Measurements from ENCODE around the gene THBS2.
"Not testable (repeated sequence)": the region's sequence is repeated elsewhere in the genome, so short reads cannot be mapped to it uniquely, and the experiment has no call there.

Gene THBS2

DNA sequence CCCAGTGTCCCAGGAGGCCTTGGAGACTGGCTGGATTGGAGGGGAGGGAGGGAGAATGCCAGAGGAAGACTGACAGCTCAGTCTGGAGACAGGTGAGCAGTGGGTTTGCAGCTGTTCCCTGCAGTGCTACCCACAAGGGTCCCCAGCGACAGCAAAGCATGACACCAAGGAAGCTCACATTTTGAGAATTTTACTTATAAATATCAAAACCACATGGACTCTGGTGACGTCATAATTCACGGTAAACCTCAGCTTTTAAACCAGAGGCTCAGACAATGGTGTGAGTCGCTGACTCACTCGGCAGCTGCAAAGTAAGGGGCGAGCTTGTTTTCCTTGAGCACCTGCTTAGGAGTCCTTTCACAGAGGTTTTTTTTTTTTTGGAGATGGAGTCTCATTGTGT is 65.2 kb downstream of the THBS2 start:
- no peak overlapping the region for H3K4me3 Mint-ChIP-seq
- H3K36me3 Mint-ChIP-seq (ENCODE audit: low read depth): no peaks in the 10 kb centered on the region
- no peaks in the 10 kb centered on the region for H3K4me1 Mint-ChIP-seq (ENCODE audit: low read depth)
- no peaks in the 10 kb centered on the region for H3K9me3 Mint-ChIP-seq
- no peak overlapping the region for H3K27ac Mint-ChIP-seq
- no peaks in the 10 kb centered on the region for H3K27me3 Mint-ChIP-seq (ENCODE audit: low read depth)

DNA sequence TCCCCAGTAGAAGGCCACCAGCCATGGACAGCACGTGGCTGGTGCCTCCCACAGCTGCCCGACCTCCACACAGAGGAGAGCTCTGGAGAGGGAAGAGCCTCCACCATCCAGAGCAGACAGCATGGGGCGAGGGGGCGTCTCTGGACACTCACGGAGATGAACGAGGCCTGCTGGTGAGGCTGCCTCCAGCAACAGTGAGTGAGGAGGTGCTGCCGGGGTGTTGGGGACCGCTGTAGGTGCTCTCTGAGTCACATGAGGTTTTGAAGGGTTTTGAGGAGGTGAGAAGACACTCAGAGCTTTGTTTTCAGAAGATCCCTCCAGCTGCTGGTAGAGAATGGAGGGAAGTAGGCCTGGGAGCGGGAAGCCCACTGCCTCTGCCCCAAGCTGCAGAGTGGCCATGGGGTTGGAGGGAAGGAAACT is 65.6 kb downstream of the THBS2 start:
- H3K36me3 Mint-ChIP-seq (ENCODE audit: low read depth): no peaks in the 10 kb centered on the region
- H3K4me3 Mint-ChIP-seq: no peak overlapping the region
- H3K27me3 Mint-ChIP-seq (ENCODE audit: low read depth): no peaks in the 10 kb centered on the region
- no peak overlapping the region for H3K27ac Mint-ChIP-seq
- no peaks in the 10 kb centered on the region for H3K4me1 Mint-ChIP-seq (ENCODE audit: low read depth)
- no peaks in the 10 kb centered on the region for H3K9me3 Mint-ChIP-seq

GRCh38 chr6:169186496-169187169 is 67.0 kb downstream of the THBS2 start:
- no peaks in the 10 kb centered on the region for H3K9me3 Mint-ChIP-seq

DNA sequence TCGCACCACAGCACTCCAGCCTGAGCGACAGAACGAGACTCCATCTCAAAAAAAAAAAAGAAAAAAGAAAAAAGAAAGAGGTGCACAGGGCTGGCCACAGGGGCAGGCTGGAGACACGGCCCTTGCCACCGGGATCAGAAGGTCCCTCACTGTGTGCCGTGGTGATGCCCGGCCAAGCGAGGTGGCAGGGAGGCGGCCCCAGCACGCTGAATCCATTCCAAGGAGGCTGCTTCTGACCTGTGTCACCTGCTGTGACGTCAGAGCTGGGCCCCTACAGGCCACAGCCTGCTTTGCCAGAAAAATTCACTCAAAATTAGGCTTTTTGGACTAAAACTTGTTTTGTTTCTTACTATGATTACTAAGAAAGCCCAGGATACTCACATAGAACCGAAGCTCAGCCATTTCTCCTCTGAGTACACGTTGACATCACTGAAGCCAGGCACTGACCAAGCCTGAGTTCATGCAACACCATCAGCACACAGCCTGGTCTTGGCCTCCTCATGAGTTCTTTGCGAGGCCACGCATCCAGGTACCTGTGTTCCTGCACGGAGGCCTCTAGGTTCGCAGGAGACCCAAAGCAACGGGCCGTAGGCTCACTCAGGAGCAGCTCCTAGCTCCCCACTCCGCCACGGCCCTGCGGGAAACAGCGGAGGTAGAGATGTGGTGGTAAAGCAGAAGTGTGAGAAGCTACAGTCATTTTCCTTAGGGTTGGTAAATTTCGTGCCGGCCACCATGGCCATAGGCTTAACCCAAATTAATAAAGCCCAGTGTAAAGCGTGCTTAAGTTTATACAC is 67.8 kb downstream of the THBS2 start:
- H3K36me3 Mint-ChIP-seq (ENCODE audit: low read depth): no peaks in the 10 kb centered on the region
- H3K27me3 Mint-ChIP-seq (ENCODE audit: low read depth): no peaks in the 10 kb centered on the region
- H3K4me1 Mint-ChIP-seq (ENCODE audit: low read depth): no peaks in the 10 kb centered on the region
- no peak overlapping the region for H3K4me3 Mint-ChIP-seq
- H3K9me3 Mint-ChIP-seq: no peaks in the 10 kb centered on the region
- H3K27ac Mint-ChIP-seq: no peak overlapping the region

More at GRCh38 chr6:169186496-169187169, 67.0 kb downstream of the THBS2 start:
- no peak overlapping the region for H3K27ac Mint-ChIP-seq
- H3K4me3 Mint-ChIP-seq: no peak overlapping the region
- no peaks in the 10 kb centered on the region for H3K27me3 Mint-ChIP-seq (ENCODE audit: low read depth)
- no peaks in the 10 kb centered on the region for H3K36me3 Mint-ChIP-seq (ENCODE audit: low read depth)
- no peaks in the 10 kb centered on the region for H3K4me1 Mint-ChIP-seq (ENCODE audit: low read depth)

- Mint-ChIP-seq H3K27ac (no peak overlapping the region), H3K36me3 (ENCODE audit: low read depth) (no peaks in the 10 kb centered on the region), H3K4me3 (no peak overlapping the region), H3K27me3 (ENCODE audit: low read depth) (no peaks in the 10 kb centered on the region), H3K4me1 (ENCODE audit: low read depth) (no peaks in the 10 kb centered on the region), H3K9me3 (no peaks in the 10 kb centered on the region)
These were observed 68.6 kb downstream of the THBS2 start for GRCh38 chr6:169185011-169185521.

GRCh38 chr6:169184419-169184818 is 69.2 kb downstream of the THBS2 start:
- Mint-ChIP-seq H3K27ac (no peak overlapping the region), H3K4me3 (no peak overlapping the region), H3K9me3 (no peaks in the 10 kb centered on the region), H3K36me3 (ENCODE audit: low read depth) (no peaks in the 10 kb centered on the region), H3K4me1 (ENCODE audit: low read depth) (no peaks in the 10 kb centered on the region), H3K27me3 (ENCODE audit: low read depth) (no peaks in the 10 kb centered on the region)

GRCh38 chr6:169183233-169183632 is 70.4 kb downstream of the THBS2 start:
- no peaks in the 10 kb centered on the region for H3K27me3 Mint-ChIP-seq (ENCODE audit: low read depth)
- H3K36me3 Mint-ChIP-seq (ENCODE audit: low read depth): no peaks in the 10 kb centered on the region
- H3K27ac Mint-ChIP-seq: no peak overlapping the region
- no peaks in the 10 kb centered on the region for H3K4me1 Mint-ChIP-seq (ENCODE audit: low read depth)
- H3K9me3 Mint-ChIP-seq: no peaks in the 10 kb centered on the region
- H3K4me3 Mint-ChIP-seq: no peak overlapping the region

GRCh38 chr6:169179831-169180230 is 73.8 kb downstream of the THBS2 start:
- not testable (repeated sequence) for H3K27me3 Mint-ChIP-seq (ENCODE audit: low read depth); H3K36me3 Mint-ChIP-seq (ENCODE audit: low read depth); H3K9me3 Mint-ChIP-seq; H3K4me1 Mint-ChIP-seq (ENCODE audit: low read depth); H3K27ac Mint-ChIP-seq; H3K4me3 Mint-ChIP-seq

DNA sequence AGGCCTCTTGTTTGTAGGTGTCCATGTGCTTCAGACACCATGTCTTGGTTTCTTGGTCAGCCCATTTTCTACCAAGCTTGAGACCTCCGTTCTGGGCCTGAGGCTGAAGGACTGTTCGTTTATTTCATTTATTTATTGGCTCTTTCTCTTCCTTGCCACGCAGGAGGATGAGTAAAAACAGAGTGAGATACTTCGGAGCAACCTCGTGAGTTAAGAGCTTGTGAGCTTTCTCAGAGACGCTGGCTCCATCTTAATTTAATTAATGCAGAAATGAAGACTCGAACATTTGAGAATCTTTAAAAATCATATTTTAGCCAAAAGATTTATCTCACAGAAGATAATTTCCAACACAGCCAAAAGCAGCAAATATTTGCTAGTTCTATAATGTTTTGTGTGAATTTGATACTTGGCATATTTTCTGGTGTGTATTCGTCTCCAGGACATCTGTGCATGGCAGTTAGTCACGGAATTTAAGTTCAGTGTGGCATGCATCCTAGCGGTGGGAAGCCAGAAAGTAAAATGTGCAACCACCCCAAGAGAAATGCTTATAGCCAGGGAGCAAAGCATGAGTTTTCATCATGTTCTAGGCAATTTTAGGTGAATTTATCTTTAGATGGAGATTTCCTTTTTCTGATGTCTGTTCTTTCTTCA is 76.0 kb downstream of the THBS2 start:
- H3K27me3 Mint-ChIP-seq (ENCODE audit: low read depth): no peaks in the 10 kb centered on the region
- H3K36me3 Mint-ChIP-seq (ENCODE audit: low read depth): no peaks in the 10 kb centered on the region
- H3K9me3 Mint-ChIP-seq: no peaks in the 10 kb centered on the region
- no peak overlapping the region for H3K4me3 Mint-ChIP-seq
- H3K27ac Mint-ChIP-seq: no peak overlapping the region
- no peaks in the 10 kb centered on the region for H3K4me1 Mint-ChIP-seq (ENCODE audit: low read depth)

DNA sequence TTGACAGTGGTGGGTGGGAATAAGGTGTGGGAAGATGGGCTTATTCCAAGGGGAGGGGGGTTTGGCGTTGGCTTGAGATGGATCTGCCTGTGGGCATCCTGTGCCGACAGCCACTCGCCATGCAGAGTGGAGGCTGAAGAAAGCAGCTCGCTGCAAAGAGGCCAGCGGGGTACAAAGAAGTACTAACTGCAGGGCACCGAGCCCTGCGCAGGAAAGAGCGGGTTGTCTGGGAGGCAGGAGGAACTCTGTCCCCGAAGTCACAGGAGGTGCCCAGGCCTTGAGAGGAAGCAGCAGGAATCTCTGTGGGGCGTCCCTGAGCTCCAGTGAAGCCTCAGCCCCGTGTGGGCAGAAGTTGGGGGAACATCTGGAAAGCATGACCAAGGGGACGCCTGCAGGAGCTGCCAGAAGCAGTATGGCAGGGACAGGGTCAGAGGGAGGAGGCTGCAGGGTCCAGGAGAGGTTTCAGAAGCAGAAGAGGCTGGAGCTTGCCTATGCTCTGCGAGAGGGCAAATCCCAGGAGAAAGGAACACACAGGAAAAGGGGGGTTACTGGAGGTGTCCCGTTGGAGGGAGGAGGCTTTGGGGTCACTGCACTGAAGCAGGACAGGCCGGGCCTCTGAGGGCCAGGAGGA is 77.2 kb downstream of the THBS2 start:
- H3K36me3 Mint-ChIP-seq (ENCODE audit: low read depth): no peaks in the 10 kb centered on the region
- H3K4me1 Mint-ChIP-seq (ENCODE audit: low read depth): no peaks in the 10 kb centered on the region
- H3K9me3 Mint-ChIP-seq: no peaks in the 10 kb centered on the region
- no peaks in the 10 kb centered on the region for H3K27me3 Mint-ChIP-seq (ENCODE audit: low read depth)
- H3K27ac Mint-ChIP-seq: no peak overlapping the region
- no peak overlapping the region for H3K4me3 Mint-ChIP-seq

GRCh38 chr6:169175360-169175887 is 78.2 kb downstream of the THBS2 start:
- Mint-ChIP-seq H3K27ac (no peak overlapping the region), H3K4me3 (no peak overlapping the region), H3K27me3 (ENCODE audit: low read depth) (no peaks in the 10 kb centered on the region), H3K9me3 (no peaks in the 10 kb centered on the region), H3K36me3 (ENCODE audit: low read depth) (no peaks in the 10 kb centered on the region), H3K4me1 (ENCODE audit: low read depth) (no peaks in the 10 kb centered on the region)

GRCh38 chr6:169174516-169175359 is 78.9 kb downstream of the THBS2 start:
- Mint-ChIP-seq H3K4me3 (no peak overlapping the region), H3K9me3 (no peaks in the 10 kb centered on the region), H3K27me3 (ENCODE audit: low read depth) (no peaks in the 10 kb centered on the region), H3K36me3 (ENCODE audit: low read depth) (no peaks in the 10 kb centered on the region), H3K27ac (no peak overlapping the region), H3K4me1 (ENCODE audit: low read depth) (no peaks in the 10 kb centered on the region)

DNA sequence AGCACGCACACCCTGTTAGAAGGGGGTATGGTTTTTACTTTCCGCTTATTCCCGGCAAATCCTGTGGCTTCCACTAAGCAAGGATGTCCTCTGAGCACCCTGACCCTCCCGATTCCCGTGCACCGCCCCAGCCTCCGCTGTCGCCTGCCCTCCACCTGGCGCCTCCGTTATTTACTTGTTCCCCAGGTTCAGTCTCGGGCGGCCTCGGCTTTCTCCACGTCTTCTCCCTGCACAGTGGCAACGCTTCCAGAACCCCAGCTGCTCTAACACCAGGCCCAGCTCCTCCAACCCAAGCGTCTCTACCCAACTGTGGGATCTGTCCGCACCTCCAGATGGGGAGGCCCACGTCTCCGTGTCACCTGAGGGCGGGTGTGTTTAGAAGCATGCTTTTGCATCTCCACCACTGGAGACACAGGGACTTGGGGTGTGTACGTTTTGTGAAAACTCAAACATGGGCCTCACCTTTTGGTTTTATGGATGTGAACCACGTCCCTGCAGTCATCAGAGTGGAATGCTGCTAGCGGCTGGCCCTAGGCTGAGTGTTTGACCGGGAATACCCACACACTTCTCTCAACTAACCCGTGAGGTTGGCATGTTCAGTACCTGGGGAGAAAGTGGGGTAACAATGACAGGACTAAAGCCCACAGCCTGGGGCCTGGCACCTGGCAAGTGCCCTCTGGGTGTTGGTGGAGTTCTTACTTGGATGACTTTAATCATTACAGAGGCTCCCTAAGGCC is 79.9 kb downstream of the THBS2 start:
- Mint-ChIP-seq H3K4me3 (no peak overlapping the region), H3K27ac (no peak overlapping the region), H3K36me3 (ENCODE audit: low read depth) (no peaks in the 10 kb centered on the region), H3K4me1 (ENCODE audit: low read depth) (no peaks in the 10 kb centered on the region), H3K9me3 (no peaks in the 10 kb centered on the region), H3K27me3 (ENCODE audit: low read depth) (no peaks in the 10 kb centered on the region)

Measured in T-helper 1 cell treated with Interleukin-12 subunit alpha and Interleukin-12 subunit beta and Interleukin-4 antibody, amounts not matched to agents 30 μg/mL and 1 μg/mL, for 36 hours (primary cell).